K562 (cell line): Measurements from ENCODE around the gene SLC1A4. TPM values are rescaled to one million over a fixed set of nuclear protein-coding genes. Genes with fewer than 3 reads are reported as not detected.

Source experiments
- ATAC-seq: fragments of 200-7000 bp; cut with Tn5 transposase; 3 replicates; pipeline ENCODE4 v1.9.1; 2020; ENCODE audit warnings: moderate library complexity
- BruUV-seq: library from RNA; stranded (reverse); fragments of 400-500 nt; replicated peaks from 2 replicates; lab custom pipeline; 2021; lab: Mats Ljungman, UMichigan
- CTCF ChIA-PET: fragments of 300-600 bp; formaldehyde crosslinking; extraction: SDS; loops from one replicate; lab custom pipeline; 2021; ENCODE audit warnings: low intra/inter-chr PET ratio; lab: Yijun Ruan, JAX
- POLR2A ChIA-PET: fragments of 300-600, 350-650 bp; sonication (Branson Sonifier 250); formaldehyde crosslinking; extraction: SDS; loops from one replicate; lab custom pipeline; 2021; ENCODE audit warnings: antibody characterized with exemption, inconsistent platforms; lab: Yijun Ruan, JAX
- DNase-seq, 4 experiments: peaks; one replicate each; pipeline versions ENCODE4 v3.0.0 to v3.0.0-alpha.2; 2011 to 2018; ENCODE audit warnings: low spot score in 3 of 4, mixed read lengths in 3 of 4; ENCODE audit errors: extremely low read depth in 1 of 4
- FAIRE-seq: peaks from 2 replicates; lab custom pipeline; 2011; peaks lifted over from hg19 to GRCh38; lab: Jason Lieb, UNC
- H2AFZ ChIP-seq: 2 replicates; pipeline ENCODE4 v1.6.0; 2011; ENCODE audit warnings: low read depth, low read length, control low read depth, inconsistent platforms
- H3K27ac ChIP-seq: fragments of 200-600 bp; 3 replicates; pipeline ENCODE4 v1.8.0; 2011; ENCODE audit warnings: low read depth, mild to moderate bottlenecking, control low read depth, inconsistent platforms, low read length, moderate library complexity, mixed read lengths; ENCODE audit errors: extremely low read depth
- H3K27me3 ChIP-seq, 2 experiments: fragments of 300-600 bp in 1 of 2; 2 replicates in 1 of 2; 3 replicates in 1 of 2; pipeline versions ENCODE4 v1.6.0 to v1.8.0; 2011; ENCODE audit warnings: inconsistent platforms in 2 of 2, low read length in 2 of 2, mild to moderate bottlenecking in 1 of 2, mixed read lengths in 1 of 2, moderate library complexity in 1 of 2; ENCODE audit not compliant: control insufficient read depth in 2 of 2, insufficient read depth in 2 of 2
- H3K36me3 ChIP-seq: fragments of 300-600 bp; 3 replicates; pipeline ENCODE4 v1.8.0; 2011; ENCODE audit warnings: mild to moderate bottlenecking, low read length, inconsistent platforms; ENCODE audit not compliant: control insufficient read depth, insufficient read depth
- H3K4me1 ChIP-seq, 2 experiments: fragments of 200-600 bp in 1 of 2; replicated peaks in 1 of 2; 2 replicates in 1 of 2; 3 replicates in 1 of 2; pipeline versions ENCODE4 v1.5.1 to v1.8.0; 2011; ENCODE audit warnings: inconsistent platforms in 2 of 2, low read length in 2 of 2, mild to moderate bottlenecking in 1 of 2, mixed read lengths in 1 of 2, moderate library complexity in 1 of 2; ENCODE audit not compliant: control insufficient read depth in 2 of 2, insufficient read depth in 2 of 2
- H3K4me2 ChIP-seq: 2 replicates; pipeline ENCODE4 v1.6.1; 2011; ENCODE audit warnings: low read length, control low read depth, inconsistent platforms, mixed read lengths; ENCODE audit not compliant: insufficient read depth
- H3K4me3 ChIP-seq: fragments of 200-600 bp; sonication (generic), shearing (Covaris generic); 2 replicates; pipeline ENCODE4 v1.5.1; 2016; ENCODE audit warnings: control low read depth, inconsistent platforms
- H3K79me2 ChIP-seq: fragments of 200-600 bp; 3 replicates; pipeline ENCODE4 v1.8.0; 2011; ENCODE audit warnings: low read length, inconsistent platforms; ENCODE audit not compliant: control insufficient read depth, insufficient read depth
- H3K9ac ChIP-seq, 2 experiments: 2 replicates each; pipeline versions ENCODE4 v1.6.0 to v1.6.1; 2011; ENCODE audit warnings: low read depth in 2 of 2, low read length in 2 of 2, control low read depth in 1 of 2, inconsistent platforms in 1 of 2, mild to moderate bottlenecking in 1 of 2, mixed read lengths in 1 of 2; ENCODE audit not compliant: insufficient read depth in 1 of 2
- H3K9me1 ChIP-seq: one replicate; pipeline ENCODE4 v1.6.0; 2011; ENCODE audit warnings: inconsistent platforms, mild to moderate bottlenecking, low read length, moderate library complexity; ENCODE audit not compliant: control insufficient read depth, insufficient read depth
- H3K9me3 ChIP-seq: replicated peaks from 2 replicates; pipeline ENCODE4 v1.5.1; 2011; ENCODE audit warnings: low read depth, low read length, inconsistent platforms; ENCODE audit not compliant: control insufficient read depth, insufficient read depth
- H4K20me1 ChIP-seq: replicated peaks from 2 replicates; pipeline ENCODE4 v1.6.1; 2011; ENCODE audit warnings: low read length, inconsistent platforms, mixed read lengths; ENCODE audit not compliant: control insufficient read depth, insufficient read depth
- ASH1L ChIP-seq: fragments of 450-650 bp; IDR thresholded peaks from 2 replicates; pipeline ENCODE4 v1.6.1; 2018; ENCODE audit warnings: borderline replicate concordance, mild to moderate bottlenecking, low read depth; ENCODE audit not compliant: partially characterized antibody
- CLOCK ChIP-seq: fragments of 250-450 bp; sonication (Bioruptor Pico); IDR thresholded peaks from 2 replicates; pipeline ENCODE4 v1.4.0; 2020; ENCODE audit warnings: mild to moderate bottlenecking, moderate library complexity, borderline replicate concordance
- CUX1 ChIP-seq: fragments of 200-800 bp; sonication (Bioruptor generic); IDR thresholded peaks from 2 replicates; pipeline ENCODE4 v1.6.1; 2016; ENCODE audit warnings: missing genetic modification characterization, missing compliant biosample characterization
- HDAC3 ChIP-seq: fragments of 450-650 bp; IDR thresholded peaks from 2 replicates; pipeline ENCODE4 v1.6.1; 2018; ENCODE audit warnings: borderline replicate concordance, mild to moderate bottlenecking, moderate library complexity; ENCODE audit not compliant: partially characterized antibody
- NR1H2 ChIP-seq: sonication (generic); formaldehyde crosslinking; IDR thresholded peaks from 2 replicates; pipeline ENCODE4 v1.4.0; 2020; ENCODE audit warnings: mild to moderate bottlenecking, missing genetic modification reagents
- POLR2AphosphoS2 ChIP-seq: IDR thresholded peaks from 2 replicates; pipeline ENCODE4 v1.6.1; 2012; ENCODE audit warnings: low read length, improper control_type of control experiment
- SETDB1 ChIP-seq: IDR thresholded peaks from one replicate; pipeline ENCODE4 v1.6.1; 2012; ENCODE audit warnings: low read length, control low read depth, inconsistent platforms
- THRAP3 ChIP-seq: fragments of 450-650 bp; IDR thresholded peaks from 2 replicates; pipeline ENCODE4 v1.6.1; 2016; ENCODE audit warnings: mild to moderate bottlenecking, inconsistent platforms, borderline replicate concordance
- YY1 ChIP-seq, 3 experiments: IDR thresholded peaks; 2 replicates each; pipeline ENCODE4 v1.6.1; 2011; ENCODE audit warnings: low read length in 2 of 3, mild to moderate bottlenecking in 2 of 3, moderate library complexity in 2 of 3, borderline replicate concordance in 1 of 3, control low read depth in 1 of 3, low read depth in 1 of 3; ENCODE audit not compliant: insufficient read depth in 3 of 3, insufficient replicate concordance in 2 of 3, control insufficient read depth in 1 of 3, insufficient read length in 1 of 3; ENCODE audit errors: extremely low read depth in 1 of 3
- ZNF324 ChIP-seq: fragments of 250-450 bp; sonication (Bioruptor Pico); IDR thresholded peaks from 2 replicates; pipeline ENCODE4 v1.4.0; 2020; ENCODE audit warnings: mild to moderate bottlenecking
- ZNF354B ChIP-seq: fragments of 250-450 bp; sonication (Bioruptor Pico); IDR thresholded peaks from 2 replicates; pipeline ENCODE4 v1.4.0; 2020
- ZNF77 ChIP-seq: fragments of 250-450 bp; sonication (Bioruptor Pico); IDR thresholded peaks from 2 replicates; pipeline ENCODE4 v1.5.0; 2020
- WGBS: fragments of 100-300 bp; shearing (Covaris generic); methylation state at CpG from one replicate; pipeline ENCODE4 v1.1.6; 2016; ENCODE audit warnings: low coverage, mixed read lengths; ENCODE audit not compliant: insufficient coverage; ENCODE audit errors: missing lambda C conversion rate; 5-methylcytosine and 5-hydroxymethylcytosine counted together
- in situ Hi-C: fragments of 300-500 bp; cut with MboI; formaldehyde crosslinking; loops from 4 replicates; pipeline ENCODE4 v1.15.0; 2018; ENCODE audit warnings: inconsistent platforms, mixed read lengths
- intact Hi-C: fragments of 100-400 bp; cut with micrococcal nuclease; formaldehyde crosslinking; loops from 2 replicates; pipeline ENCODE4 v1.14.2; 2022
- polyA plus RNA-seq, 8 experiments: library from polyadenylated mRNA; depleted of rRNA in 4 of 8; stranded (reverse) in 5 of 8; unstranded in 3 of 8; fragments of >200 nt; fragmentation: Nextera tagmentation in 2 of 8; fragmentation: Illumina TruSeq in 1 of 8; extraction: Ambion mirVana in 2 of 8; extraction: Trizol in 1 of 8; gene quantifications; 2 replicates each; pipeline versions ENCODE4 v1.2.1 to v1.2.3, GENCODE V29; 2011 to 2014; ENCODE audit warnings: inconsistent platforms in 1 of 8, missing spikeins in 1 of 8
- total RNA-seq, 7 experiments: library from RNA; depleted of rRNA in 6 of 7; stranded (reverse); fragments of >200 nt in 6 of 7; fragmentation: Illumina TruSeq in 2 of 7; extraction: Trizol in 2 of 7; gene quantifications; 2 replicates each; pipeline versions ENCODE4 v1.2.1 to v1.2.3, GENCODE V29; 2011 to 2021; ENCODE audit warnings: low replicate concordance in 1 of 7

SLC1A4 gene
- total and polyA plus RNA-seq, 9 of the 15 experiments (the other 6 are each of a cell fraction or from before 2014, with no cell fraction given) = 4.4 to 24.0 (median 10.9) TPM

- no peak overlapping the region for H3K27ac ChIP-seq
- TF ChIP-seq POLR2AphosphoS2 (no peak), HDAC3 (no peak), ASH1L (no peak), ZNF324 (CRISPR knock-in tag) (no peak), SETDB1 (no peak), NR1H2 (CRISPR knock-in tag) (no peak), YY1 (IDR thresholded peaks at IDR 0.05; ENCODE audit: borderline replicate concordance in 1 of 3, control insufficient read depth in 1 of 3, extremely low read depth in 1 of 3, insufficient read depth in 3 of 3, insufficient read length in 1 of 3, insufficient replicate concordance in 2 of 3, low read depth in 1 of 3, low read length in 2 of 3) (no peak), THRAP3 (no peak), ZNF354B (CRISPR knock-in tag) (no peak), CLOCK (CRISPR knock-in tag) (no peak), ZNF77 (CRISPR knock-in tag) (no peak), CUX1 (CRISPR knock-in tag) (no peak)
- TF ChIP-seq, all 486 proteins: peak for 0
- Histone ChIP-seq H3K9me1 (no peaks in the 10 kb centered on the region), H3K9me3 (peaks cover 10% of the 10 kb centered on the region), H3K27me3 (no peaks in the 10 kb centered on the region), H3K4me1 (no peaks in the 10 kb centered on the region), H3K79me2 (no peaks in the 10 kb centered on the region), H3K9ac (no peak overlapping the region), H3K4me2 (no peak overlapping the region), H3K4me3 (no peak overlapping the region), H2AFZ (no peak overlapping the region), H4K20me1 (no peaks in the 10 kb centered on the region), H3K36me3 (no peaks in the 10 kb centered on the region)
- no TSS peak for BruUV-seq
- DNase-seq (no peak), ATAC-seq (no peak), FAIRE-seq (no peak)
- CTCF ChIA-PET = no interaction called here
- intact Hi-C loops (no loop called here), in situ Hi-C loops (no loop called here)
- WGBS = 35% methylated on average over 11 of the region's 11 CpGs
- POLR2A ChIA-PET = interaction anchor here (0.6 to 2.5 kb wide), 4 partner anchors 9 to 528 kb away, joined by 3 to 9 read pairs (median 4); partner anchors contain the start of gene CEP68
Measured at GRCh38 chr2:65046633-65047407, 57.6 kb downstream of the SLC1A4 start.
